Measurements from ENCODE around the gene IGSF21. TPM values are rescaled to one million over a fixed set of nuclear protein-coding genes. Genes with fewer than 3 reads are reported as not detected.

The IGSF21 gene
- total RNA-seq, 2 experiments from 2014 or later = not detected

- H3K9me3 Mint-ChIP-seq = peaks cover 12% of the 10 kb centered on the region
- CTCF ChIA-PET = no interaction called here
- POLR2A ChIA-PET = no interaction called here
- ATAC-seq (ENCODE audit: poor library complexity) (no peak), DNase-seq (no peak)
- no peak overlapping the region for H3K4me3 Mint-ChIP-seq
- Histone ChIP-seq H3K27ac (ENCODE audit: low read depth in 1 of 2, low read length in 2 of 2) (no peak overlapping the region), H3K4me1 (ENCODE audit: insufficient read depth, low read length) (no peaks in the 10 kb centered on the region), H3K27me3 (ENCODE audit: control insufficient read depth in 1 of 2, insufficient read depth in 2 of 2, low read length in 2 of 2) (peaks cover 0 to 2% of the 10 kb centered on the region in 2 experiments), H3K9me3 (ENCODE audit: control insufficient read depth in 1 of 2, insufficient read depth in 1 of 2, low read length in 2 of 2) (peaks cover under 1 to 4% of the 10 kb centered on the region in 2 experiments), H3K36me3 (ENCODE audit: insufficient read depth, low read length) (no peaks in the 10 kb centered on the region), H3K4me3 (ENCODE audit: low read length) (no peak overlapping the region)
- TF ChIP-seq CTCF (IDR thresholded peaks at IDR 0.05) = no peak
- H3K4me1 Mint-ChIP-seq (ENCODE audit: low read depth) = no peaks in the 10 kb centered on the region
- H3K36me3 Mint-ChIP-seq (ENCODE audit: low read depth) = no peaks in the 10 kb centered on the region
- intact Hi-C loops (cut with DNase I, micrococcal nuclease) = no loop called here
- no peak overlapping the region for H3K27ac Mint-ChIP-seq
- peaks cover 43% of the 10 kb centered on the region for H3K27me3 Mint-ChIP-seq
Measured at GRCh38 chr1:18238190-18238589, 130.6 kb downstream of the IGSF21 start.

GRCh38 chr1:18239671-18240070, 132.1 kb downstream of the IGSF21 start:
- H3K27me3 ChIP-seq (ENCODE audit: control insufficient read depth in 1 of 2, insufficient read depth in 2 of 2, low read length in 2 of 2) = peaks cover 0 to 2% of the 10 kb centered on the region in 2 experiments
- no peak overlapping the region for H3K4me3 ChIP-seq (ENCODE audit: low read length)
- POLR2A ChIA-PET = no interaction called here
- Mint-ChIP-seq H3K27ac (no peak overlapping the region), H3K4me1 (ENCODE audit: low read depth) (no peaks in the 10 kb centered on the region), H3K27me3 (peaks cover 41% of the 10 kb centered on the region), H3K9me3 (peaks cover 8% of the 10 kb centered on the region), H3K36me3 (ENCODE audit: low read depth) (no peaks in the 10 kb centered on the region), H3K4me3 (no peak overlapping the region)
- no peak for TF ChIP-seq CTCF (IDR thresholded peaks at IDR 0.05)
- CTCF ChIA-PET = no interaction called here
- no peak for ATAC-seq (ENCODE audit: poor library complexity)
- no peaks in the 10 kb centered on the region for H3K4me1 ChIP-seq (ENCODE audit: insufficient read depth, low read length)
- no peaks in the 10 kb centered on the region for H3K36me3 ChIP-seq (ENCODE audit: insufficient read depth, low read length)
- H3K27ac ChIP-seq (ENCODE audit: low read depth in 1 of 2, low read length in 2 of 2) = no peak overlapping the region
- intact Hi-C loops (cut with DNase I, micrococcal nuclease) = no loop called here
- H3K9me3 ChIP-seq (ENCODE audit: control insufficient read depth in 1 of 2, insufficient read depth in 1 of 2, low read length in 2 of 2) = no peaks in the 10 kb centered on the region
- no peak for DNase-seq

DNA sequence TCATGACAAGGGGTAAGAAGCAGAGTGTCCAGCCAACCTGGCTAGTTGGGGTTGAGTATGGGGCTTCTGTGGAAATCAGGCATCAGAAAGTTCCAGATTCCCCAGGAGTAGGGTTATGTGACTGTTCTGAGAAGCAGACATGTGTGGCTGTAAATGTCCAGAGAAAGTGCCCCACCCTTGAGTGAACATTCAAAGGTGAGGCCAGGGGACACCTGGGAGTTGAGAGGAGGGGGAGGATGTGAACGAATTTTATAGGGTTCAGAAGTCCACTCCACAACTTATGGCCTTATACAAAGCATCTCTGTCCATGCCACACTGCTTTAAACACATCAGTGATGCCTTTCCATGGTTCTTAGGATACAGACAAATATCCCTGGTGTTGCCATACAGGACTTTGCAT, 133.3 kb downstream of the IGSF21 start:
- ChIA-PET CTCF (no interaction called here), POLR2A (no interaction called here)
- Mint-ChIP-seq H3K27me3 (peaks cover 29% of the 10 kb centered on the region), H3K36me3 (ENCODE audit: low read depth) (no peaks in the 10 kb centered on the region), H3K4me1 (ENCODE audit: low read depth) (no peaks in the 10 kb centered on the region), H3K27ac (no peak overlapping the region), H3K9me3 (peaks cover 6% of the 10 kb centered on the region), H3K4me3 (no peak overlapping the region)
- Histone ChIP-seq H3K36me3 (ENCODE audit: insufficient read depth, low read length) (no peaks in the 10 kb centered on the region), H3K9me3 (ENCODE audit: control insufficient read depth in 1 of 2, insufficient read depth in 1 of 2, low read length in 2 of 2) (no peaks in the 10 kb centered on the region), H3K27me3 (ENCODE audit: control insufficient read depth in 1 of 2, insufficient read depth in 2 of 2, low read length in 2 of 2) (no peaks in the 10 kb centered on the region), H3K4me1 (ENCODE audit: insufficient read depth, low read length) (no peaks in the 10 kb centered on the region), H3K4me3 (ENCODE audit: low read length) (no peak overlapping the region), H3K27ac (ENCODE audit: low read depth in 1 of 2, low read length in 2 of 2) (no peak overlapping the region)
- ATAC-seq (ENCODE audit: poor library complexity) (no peak), DNase-seq (no peak)
- intact Hi-C loops (cut with DNase I, micrococcal nuclease) = no loop called here
- TF ChIP-seq CTCF (IDR thresholded peaks at IDR 0.05) = no peak

Measured in CD4-positive, alpha-beta T cell (primary cell).